Adrenal gland (tissue), 5 donors: Measurements from ENCODE around the gene BRD2.

Experiments
- CTCF ChIP-seq, 6 experiments: fragments of 450-650 bp in 4 of 6; fragments of 200-600 bp in 2 of 6; sonication (generic) in 1 of 6; IDR thresholded peaks; 1 replicate in 5 of 6; 2 replicates in 1 of 6; pipeline versions ENCODE4 v1.5.1 to v1.8.0; 2016 to 2021; ENCODE audit warnings: antibody characterized with exemption in 6 of 6, mild to moderate bottlenecking in 2 of 6, moderate library complexity in 1 of 6
- POLR2A ChIP-seq, 2 donors: fragments of 450-650 bp; IDR thresholded peaks; one replicate each; pipeline ENCODE4 v1.6.1; 2017; ENCODE audit warnings: antibody characterized with exemption in 2 of 2, mild to moderate bottlenecking in 2 of 2, moderate library complexity in 1 of 2
- donor health status: DM: no; HTN: no; CAD: no.

GRCh38 chr6:32922083-32922482 is 46.3 kb upstream of the BRD2 start:
- TF ChIP-seq POLR2A (IDR thresholded peaks at IDR 0.05) = no peak
- TF ChIP-seq CTCF (IDR thresholded peaks at IDR 0.05) = no peak
